ENCODE data around the gene ERLIN1. TPM values are rescaled to one million over a fixed set of nuclear protein-coding genes. Genes with fewer than 3 reads are reported as not detected.
"Not testable (repeated sequence)": the region's sequence is repeated elsewhere in the genome, so short reads cannot be mapped to it uniquely, and the experiment has no call there.

The ERLIN1 gene
- total and polyA plus RNA-seq, 9 donors, result 21.1 to 49.4 (median 36.4) TPM

DNA sequence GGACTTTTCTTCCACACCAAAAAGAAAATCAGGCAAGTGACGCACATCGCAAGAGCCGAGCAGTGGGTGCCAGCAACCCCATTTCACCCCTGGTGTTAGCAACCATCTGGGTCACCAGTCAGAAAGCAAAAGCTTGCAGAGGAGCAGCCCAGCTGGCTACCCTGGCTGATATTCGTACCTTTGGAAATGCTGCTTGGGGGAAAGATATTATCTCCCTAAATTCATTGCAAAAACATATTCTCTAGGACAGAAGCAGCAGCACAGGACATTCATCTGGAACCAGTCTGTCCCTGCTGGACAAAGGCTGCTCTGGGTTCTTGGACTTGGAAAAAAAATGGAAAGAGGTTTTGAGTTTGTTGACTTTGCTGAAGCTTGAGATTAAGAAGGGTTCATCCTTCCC is 45.8 kb downstream of the ERLIN1 start:
- Histone ChIP-seq H3K4me1 (ENCODE audit: control insufficient read depth, insufficient read depth, low read length) (no peaks in the 10 kb centered on the region), H3K9me3 (replicated peaks; ENCODE audit: control insufficient read depth, low read depth, low read length) (no peaks in the 10 kb centered on the region), H3K4me3 (ENCODE audit: low read length) (no peak overlapping the region), H3K27me3 (ENCODE audit: control insufficient read depth, insufficient read depth, low read length) (peaks cover 7% of the 10 kb centered on the region), H3K36me3 (ENCODE audit: control insufficient read depth, insufficient read depth, low read length) (no peaks in the 10 kb centered on the region), H3K27ac (ENCODE audit: low read length) (no peak overlapping the region)
- WGBS (ENCODE audit: insufficient coverage), result 78% methylated on average over 3 of the region's 4 CpGs
- DNase-seq, result no peak

GRCh38 chr10:100138921-100139496 is 46.8 kb downstream of the ERLIN1 start:
- Histone ChIP-seq H3K4me1 (ENCODE audit: control insufficient read depth, insufficient read depth, low read length) (no peaks in the 10 kb centered on the region), H3K9me3 (replicated peaks; ENCODE audit: control insufficient read depth, low read depth, low read length) (peaks cover 5% of the 10 kb centered on the region), H3K27ac (ENCODE audit: low read length) (no peak overlapping the region), H3K4me3 (ENCODE audit: low read length) (no peak overlapping the region), H3K27me3 (ENCODE audit: control insufficient read depth, insufficient read depth, low read length) (peaks cover 7% of the 10 kb centered on the region), H3K36me3 (ENCODE audit: control insufficient read depth, insufficient read depth, low read length) (no peaks in the 10 kb centered on the region)
- no peak for DNase-seq
- no CpG with 5 or more reads among the region's 7 CpGs for WGBS (ENCODE audit: insufficient coverage)

- Histone ChIP-seq H3K4me3 (ENCODE audit: low read length) (no peak overlapping the region), H3K36me3 (ENCODE audit: control insufficient read depth, insufficient read depth, low read length) (no peaks in the 10 kb centered on the region), H3K27me3 (ENCODE audit: control insufficient read depth, insufficient read depth, low read length) (peaks cover 7% of the 10 kb centered on the region), H3K9me3 (replicated peaks; ENCODE audit: control insufficient read depth, low read depth, low read length) (peaks cover 5% of the 10 kb centered on the region), H3K27ac (ENCODE audit: low read length) (no peak overlapping the region), H3K4me1 (ENCODE audit: control insufficient read depth, insufficient read depth, low read length) (peaks cover 8% of the 10 kb centered on the region)
- DNase-seq, result no peak
Measured at GRCh38 chr10:100135486-100135885, 50.3 kb downstream of the ERLIN1 start.

DNA sequence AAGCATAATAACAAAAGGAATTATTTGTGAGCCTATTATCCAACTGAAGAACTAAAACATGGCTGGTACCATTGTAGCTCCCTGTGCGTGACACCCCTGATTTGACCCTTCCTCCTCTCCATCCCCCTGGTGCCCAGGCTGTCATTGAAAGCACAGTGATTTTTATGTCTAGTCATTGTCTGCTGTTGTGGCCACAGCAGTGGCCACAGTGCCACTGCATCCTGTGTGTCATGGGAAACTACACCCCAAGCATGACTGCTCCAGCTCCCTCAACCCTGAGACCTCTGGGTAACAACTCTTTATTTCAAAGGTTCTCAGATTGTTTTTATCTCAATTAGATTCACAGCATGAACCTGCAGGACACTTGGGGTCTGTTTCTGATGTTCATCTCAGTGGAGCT is 52.0 kb downstream of the ERLIN1 start:
- H3K27me3 ChIP-seq (ENCODE audit: control insufficient read depth, insufficient read depth, low read length), result no peaks in the 10 kb centered on the region
- no peak for DNase-seq
- WGBS (ENCODE audit: insufficient coverage), result 71% methylated on average over 1 of the region's 1 CpG
- H3K4me3 ChIP-seq (ENCODE audit: low read length), result no peak overlapping the region
- peaks cover 14% of the 10 kb centered on the region for H3K4me1 ChIP-seq (ENCODE audit: control insufficient read depth, insufficient read depth, low read length)
- no peaks in the 10 kb centered on the region for H3K36me3 ChIP-seq (ENCODE audit: control insufficient read depth, insufficient read depth, low read length)
- no peak overlapping the region for H3K27ac ChIP-seq (ENCODE audit: low read length)
- H3K9me3 ChIP-seq (replicated peaks; ENCODE audit: control insufficient read depth, low read depth, low read length), result peaks cover 5% of the 10 kb centered on the region

- DNase-seq, result no peak
- Histone ChIP-seq H3K4me1 (ENCODE audit: control insufficient read depth, insufficient read depth, low read length) (peaks cover 14% of the 10 kb centered on the region), H3K9me3 (replicated peaks; ENCODE audit: control insufficient read depth, low read depth, low read length) (peaks cover 5% of the 10 kb centered on the region), H3K36me3 (ENCODE audit: control insufficient read depth, insufficient read depth, low read length) (no peaks in the 10 kb centered on the region), H3K27me3 (ENCODE audit: control insufficient read depth, insufficient read depth, low read length) (no peaks in the 10 kb centered on the region), H3K27ac (ENCODE audit: low read length) (no peak overlapping the region), H3K4me3 (ENCODE audit: low read length) (no peak overlapping the region)
- no CpG with 5 or more reads among the region's 2 CpGs for WGBS (ENCODE audit: insufficient coverage)
Measured at GRCh38 chr10:100132427-100132826, 53.4 kb downstream of the ERLIN1 start.

- H3K4me3 ChIP-seq (ENCODE audit: low read length), result no peak overlapping the region
- DNase-seq, result no peak
- no CpG with 5 or more reads among the region's 3 CpGs for WGBS (ENCODE audit: insufficient coverage)
- H3K27me3 ChIP-seq (ENCODE audit: control insufficient read depth, insufficient read depth, low read length), result no peaks in the 10 kb centered on the region
- H3K36me3 ChIP-seq (ENCODE audit: control insufficient read depth, insufficient read depth, low read length), result no peaks in the 10 kb centered on the region
- H3K4me1 ChIP-seq (ENCODE audit: control insufficient read depth, insufficient read depth, low read length), result peaks cover 14% of the 10 kb centered on the region
- H3K27ac ChIP-seq (ENCODE audit: low read length), result no peak overlapping the region
- H3K9me3 ChIP-seq (replicated peaks; ENCODE audit: control insufficient read depth, low read depth, low read length), result peaks cover 5% of the 10 kb centered on the region
Measured at GRCh38 chr10:100131571-100131970, 54.3 kb downstream of the ERLIN1 start.

DNA sequence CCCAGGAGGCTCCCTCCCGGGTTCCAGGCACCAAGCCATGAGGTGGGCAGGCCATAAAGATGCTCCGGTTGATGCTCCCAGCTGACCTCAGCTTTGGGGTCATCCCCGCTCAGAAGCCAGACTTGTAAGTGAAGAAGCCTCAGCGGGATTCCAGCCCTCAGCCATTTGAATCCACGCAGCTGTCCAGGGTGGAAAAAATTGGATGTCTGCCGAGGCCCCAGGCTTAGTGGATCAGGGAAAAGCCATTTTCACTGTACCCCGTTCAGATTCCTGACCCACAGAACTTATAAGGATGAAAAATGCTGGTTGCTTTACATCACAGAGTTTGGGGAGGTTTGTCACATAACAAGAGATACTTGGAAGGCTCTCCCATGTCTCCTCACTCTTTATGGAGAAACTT is 55.0 kb downstream of the ERLIN1 start:
- H3K4me3 ChIP-seq (ENCODE audit: low read length), result no peak overlapping the region
- peaks cover 5% of the 10 kb centered on the region for H3K9me3 ChIP-seq (replicated peaks; ENCODE audit: control insufficient read depth, low read depth, low read length)
- peak overlapping the region; percentile 20 for H3K27ac ChIP-seq (ENCODE audit: low read length)
- H3K36me3 ChIP-seq (ENCODE audit: control insufficient read depth, insufficient read depth, low read length), result no peaks in the 10 kb centered on the region
- H3K27me3 ChIP-seq (ENCODE audit: control insufficient read depth, insufficient read depth, low read length), result no peaks in the 10 kb centered on the region
- WGBS (ENCODE audit: insufficient coverage), result 20% methylated on average over 3 of the region's 7 CpGs
- peaks cover 14% of the 10 kb centered on the region for H3K4me1 ChIP-seq (ENCODE audit: control insufficient read depth, insufficient read depth, low read length)
- peak; percentile 82 for DNase-seq

DNA sequence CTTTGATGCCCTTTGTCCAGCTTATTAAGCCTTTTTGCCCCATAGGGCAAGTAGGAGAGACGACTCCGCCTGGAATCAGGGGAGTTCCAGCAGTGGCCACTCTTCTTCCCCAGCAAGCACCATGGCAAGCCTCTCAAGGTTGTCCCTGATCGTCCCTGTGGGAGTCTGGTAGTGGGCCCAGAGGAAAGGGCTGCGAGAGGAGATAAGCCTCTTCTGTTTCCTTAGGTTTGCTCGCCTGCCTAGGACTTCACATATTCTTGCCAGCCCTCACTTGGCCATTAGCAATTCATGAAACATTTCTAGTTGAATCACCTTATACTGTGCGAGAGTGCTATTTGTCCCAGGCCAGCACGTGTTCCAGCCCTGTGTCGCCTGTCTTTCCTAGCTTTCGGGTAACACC is 56.4 kb downstream of the ERLIN1 start:
- Histone ChIP-seq H3K27me3 (ENCODE audit: control insufficient read depth, insufficient read depth, low read length) (no peaks in the 10 kb centered on the region), H3K4me3 (ENCODE audit: low read length) (no peak overlapping the region), H3K9me3 (replicated peaks; ENCODE audit: control insufficient read depth, low read depth, low read length) (peaks cover under 1% of the 10 kb centered on the region), H3K36me3 (ENCODE audit: control insufficient read depth, insufficient read depth, low read length) (no peaks in the 10 kb centered on the region), H3K4me1 (ENCODE audit: control insufficient read depth, insufficient read depth, low read length) (peaks cover 14% of the 10 kb centered on the region), H3K27ac (ENCODE audit: low read length) (no peak overlapping the region)
- no peak for DNase-seq
- 81% methylated on average over 3 of the region's 9 CpGs for WGBS (ENCODE audit: insufficient coverage)

DNA sequence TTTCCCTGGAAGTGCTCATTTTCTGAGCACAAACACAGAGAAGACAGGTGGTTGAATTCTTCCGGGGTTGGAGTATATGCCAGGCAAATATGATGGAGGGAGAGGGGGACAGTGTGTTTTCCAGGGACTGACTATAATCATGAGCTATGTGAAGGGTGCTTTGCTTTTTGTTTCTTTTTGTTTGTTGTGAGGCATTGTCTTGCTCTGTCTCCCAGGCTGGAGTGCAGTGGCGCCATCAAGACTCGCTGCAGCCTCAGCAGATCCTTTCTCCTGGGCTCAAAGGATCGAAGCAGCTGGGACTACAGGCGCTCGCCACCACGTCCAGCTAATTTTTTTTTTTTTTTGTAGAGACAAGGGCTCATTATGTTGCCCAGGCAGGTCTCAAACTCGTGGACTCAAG is 56.9 kb downstream of the ERLIN1 start:
- Histone ChIP-seq H3K36me3 (ENCODE audit: control insufficient read depth, insufficient read depth, low read length) (no peaks in the 10 kb centered on the region), H3K27me3 (ENCODE audit: control insufficient read depth, insufficient read depth, low read length) (no peaks in the 10 kb centered on the region), H3K27ac (ENCODE audit: low read length) (no peak overlapping the region), H3K4me1 (ENCODE audit: control insufficient read depth, insufficient read depth, low read length) (peaks cover 14% of the 10 kb centered on the region), H3K9me3 (replicated peaks; ENCODE audit: control insufficient read depth, low read depth, low read length) (no peaks in the 10 kb centered on the region), H3K4me3 (ENCODE audit: low read length) (no peak overlapping the region)
- 69% methylated on average over 8 of the region's 8 CpGs for WGBS (ENCODE audit: insufficient coverage)
- DNase-seq, result no peak

GRCh38 chr10:100125335-100125734 is 60.5 kb downstream of the ERLIN1 start:
- not testable (repeated sequence) for H3K36me3 ChIP-seq (ENCODE audit: control insufficient read depth, insufficient read depth, low read length); H3K27me3 ChIP-seq (ENCODE audit: control insufficient read depth, insufficient read depth, low read length); H3K27ac ChIP-seq (ENCODE audit: low read length); H3K9me3 ChIP-seq (replicated peaks; ENCODE audit: control insufficient read depth, low read depth, low read length); DNase-seq; H3K4me1 ChIP-seq (ENCODE audit: control insufficient read depth, insufficient read depth, low read length); H3K4me3 ChIP-seq (ENCODE audit: low read length)
- no CpG with 5 or more reads among the region's 2 CpGs for WGBS (ENCODE audit: insufficient coverage)

DNA sequence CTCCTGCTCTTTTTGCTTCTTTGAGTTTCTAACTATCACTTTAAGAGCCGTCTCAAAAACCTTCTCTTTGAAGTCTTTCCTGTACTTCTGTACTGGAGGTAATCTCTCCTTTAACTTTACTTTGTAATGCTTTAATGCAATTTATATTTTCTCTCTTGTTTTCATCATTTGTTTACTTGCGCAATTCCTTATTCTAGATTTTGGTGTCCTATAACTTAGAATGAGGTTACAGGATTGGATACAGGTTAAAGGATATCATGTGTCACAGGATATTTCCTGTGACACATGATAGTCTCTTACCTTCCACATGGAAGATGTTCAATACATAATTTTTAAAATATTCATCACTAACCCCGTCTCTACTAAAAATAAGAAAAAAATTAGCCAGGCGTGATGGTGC is 61.7 kb downstream of the ERLIN1 start:
- H3K4me3 ChIP-seq (ENCODE audit: low read length), result no peak overlapping the region
- H3K27me3 ChIP-seq (ENCODE audit: control insufficient read depth, insufficient read depth, low read length), result no peaks in the 10 kb centered on the region
- no peaks in the 10 kb centered on the region for H3K4me1 ChIP-seq (ENCODE audit: control insufficient read depth, insufficient read depth, low read length)
- no peaks in the 10 kb centered on the region for H3K36me3 ChIP-seq (ENCODE audit: control insufficient read depth, insufficient read depth, low read length)
- DNase-seq, result no peak
- no peaks in the 10 kb centered on the region for H3K9me3 ChIP-seq (replicated peaks; ENCODE audit: control insufficient read depth, low read depth, low read length)
- H3K27ac ChIP-seq (ENCODE audit: low read length), result no peak overlapping the region
- WGBS (ENCODE audit: insufficient coverage), result no CpG with 5 or more reads among the region's 4 CpGs

Data from muscle of leg (tissue), 11 donors.